Prostate gland (tissue), 2 donors: ENCODE measurements around the gene PTPN14.

ENCODE experiments used
- POLR2AphosphoS5 ChIP-seq: sonication (generic); formaldehyde crosslinking; IDR thresholded peaks from one replicate; pipeline ENCODE4 v1.6.1; 2017; ENCODE audit warnings: antibody characterized with exemption
- TF ChIP-seq, protein P1 (sequence below), 4 experiments: fragments of 200-600 bp in 2 of 4; fragments of 450-650 bp in 2 of 4; sonication (generic) in 2 of 4; IDR thresholded peaks; 1 replicate in 3 of 4; 2 replicates in 1 of 4; pipeline ENCODE4 v1.5.1; 2016 to 2019; ENCODE audit warnings: antibody characterized with exemption in 4 of 4, mild to moderate bottlenecking in 2 of 4, moderate library complexity in 2 of 4

- TF ChIP-seq, protein P1, sequence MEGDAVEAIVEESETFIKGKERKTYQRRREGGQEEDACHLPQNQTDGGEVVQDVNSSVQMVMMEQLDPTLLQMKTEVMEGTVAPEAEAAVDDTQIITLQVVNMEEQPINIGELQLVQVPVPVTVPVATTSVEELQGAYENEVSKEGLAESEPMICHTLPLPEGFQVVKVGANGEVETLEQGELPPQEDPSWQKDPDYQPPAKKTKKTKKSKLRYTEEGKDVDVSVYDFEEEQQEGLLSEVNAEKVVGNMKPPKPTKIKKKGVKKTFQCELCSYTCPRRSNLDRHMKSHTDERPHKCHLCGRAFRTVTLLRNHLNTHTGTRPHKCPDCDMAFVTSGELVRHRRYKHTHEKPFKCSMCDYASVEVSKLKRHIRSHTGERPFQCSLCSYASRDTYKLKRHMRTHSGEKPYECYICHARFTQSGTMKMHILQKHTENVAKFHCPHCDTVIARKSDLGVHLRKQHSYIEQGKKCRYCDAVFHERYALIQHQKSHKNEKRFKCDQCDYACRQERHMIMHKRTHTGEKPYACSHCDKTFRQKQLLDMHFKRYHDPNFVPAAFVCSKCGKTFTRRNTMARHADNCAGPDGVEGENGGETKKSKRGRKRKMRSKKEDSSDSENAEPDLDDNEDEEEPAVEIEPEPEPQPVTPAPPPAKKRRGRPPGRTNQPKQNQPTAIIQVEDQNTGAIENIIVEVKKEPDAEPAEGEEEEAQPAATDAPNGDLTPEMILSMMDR (IDR thresholded peaks at IDR 0.05): no peak
- no peak for TF ChIP-seq POLR2AphosphoS5
Measured at GRCh38 chr1:214467078-214467585, 84.3 kb downstream of the PTPN14 start.
